Gastrocnemius medialis (tissue), 4 donors: ENCODE measurements around the gene DMRT1.

Source experiments
- CTCF ChIP-seq, 5 experiments: fragments of 450-650 bp in 3 of 5; fragments of 200-600 bp in 2 of 5; sonication (generic) in 2 of 5; IDR thresholded peaks in 4 of 5; conservative IDR thresholded peaks in 1 of 5; 1 replicate in 4 of 5; 2 replicates in 1 of 5; pipeline ENCODE4 v1.5.1; 2016 to 2019; ENCODE audit warnings: antibody characterized with exemption in 5 of 5, mild to moderate bottlenecking in 3 of 5, moderate library complexity in 3 of 5
- POLR2A ChIP-seq, 2 donors: fragments of 450-650 bp; IDR thresholded peaks; one replicate each; pipeline ENCODE4 v1.6.1; 2017; ENCODE audit warnings: antibody characterized with exemption in 2 of 2, mild to moderate bottlenecking in 2 of 2, moderate library complexity in 2 of 2

DNA sequence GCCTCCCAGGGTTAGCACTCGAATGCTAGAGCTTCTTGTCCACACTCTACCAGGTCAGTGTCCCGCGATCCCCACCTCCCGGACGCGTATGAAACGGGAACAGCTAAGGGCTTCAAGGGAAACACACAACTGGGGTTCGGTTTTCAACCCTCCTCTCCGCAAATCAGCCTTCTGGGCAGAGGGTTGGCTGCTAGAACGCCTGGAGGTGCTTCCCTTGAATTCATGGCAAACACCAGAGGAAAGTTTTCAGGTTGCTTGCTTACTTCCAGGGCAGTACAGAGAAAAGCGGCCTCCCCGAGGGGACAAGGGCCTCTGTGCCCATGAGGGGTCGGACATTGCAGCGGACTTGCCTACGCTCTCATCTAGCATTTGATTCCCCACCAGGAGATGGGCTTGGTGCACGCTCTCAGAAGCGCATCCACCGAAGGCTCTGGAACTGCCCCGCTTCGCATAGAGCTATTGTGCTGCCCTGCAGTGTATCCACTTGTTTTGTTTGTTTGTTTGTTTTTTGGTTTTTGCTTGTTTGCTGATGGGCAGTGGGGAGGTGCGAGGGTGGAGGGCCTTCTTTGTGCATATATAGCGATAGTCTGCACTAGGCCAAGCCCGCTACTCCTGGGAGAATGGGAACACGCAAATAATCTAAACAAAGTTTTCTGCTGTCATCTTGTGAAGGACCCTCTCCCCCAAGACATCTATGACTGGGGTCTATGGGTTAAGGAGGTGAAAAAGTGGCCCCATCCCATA, 133.7 kb downstream of the DMRT1 start:
- no peak for TF ChIP-seq POLR2A (IDR thresholded peaks at IDR 0.05)
- TF ChIP-seq CTCF (IDR thresholded peaks at IDR 0.05 in 4 of 5, conservative IDR thresholded peaks at IDR 0.05 in 1 of 5): no peak
